ENCODE data around the gene GRIPAP1.

GRCh38 chrX:48978226-48978625, 23.8 kb downstream of the GRIPAP1 start:
- TF ChIP-seq BHLHE40 (IDR thresholded peaks at IDR 0.05; ENCODE audit: borderline replicate concordance) (no peak), PKNOX1 (IDR thresholded peaks at IDR 0.05) (no peak), FOXK2 (IDR thresholded peaks at IDR 0.05) (no peak), L3MBTL2 (conservative IDR thresholded peaks at IDR 0.05) (no peak), SUZ12 (IDR thresholded peaks at IDR 0.05) (no peak), ARNT (IDR thresholded peaks at IDR 0.05) (no peak), FOXA1 (IDR thresholded peaks at IDR 0.05) (no peak), HDGF (IDR thresholded peaks at IDR 0.05; ENCODE audit: borderline replicate concordance) (no peak), TARDBP (IDR thresholded peaks at IDR 0.05) (no peak), FOXM1 (IDR thresholded peaks at IDR 0.05; ENCODE audit: borderline replicate concordance) (no peak)

Data from HEK293T (cell line).